NCI-H1092 treated with DMSO at 0.1 percent for 48 hours (cell line): ENCODE data around the gene SSC5D.

Experiments
- DNase-seq: peaks from one replicate; lab custom pipeline; 2025; lab: John Stamatoyannopoulos, UW

The SSC5D gene

DNA sequence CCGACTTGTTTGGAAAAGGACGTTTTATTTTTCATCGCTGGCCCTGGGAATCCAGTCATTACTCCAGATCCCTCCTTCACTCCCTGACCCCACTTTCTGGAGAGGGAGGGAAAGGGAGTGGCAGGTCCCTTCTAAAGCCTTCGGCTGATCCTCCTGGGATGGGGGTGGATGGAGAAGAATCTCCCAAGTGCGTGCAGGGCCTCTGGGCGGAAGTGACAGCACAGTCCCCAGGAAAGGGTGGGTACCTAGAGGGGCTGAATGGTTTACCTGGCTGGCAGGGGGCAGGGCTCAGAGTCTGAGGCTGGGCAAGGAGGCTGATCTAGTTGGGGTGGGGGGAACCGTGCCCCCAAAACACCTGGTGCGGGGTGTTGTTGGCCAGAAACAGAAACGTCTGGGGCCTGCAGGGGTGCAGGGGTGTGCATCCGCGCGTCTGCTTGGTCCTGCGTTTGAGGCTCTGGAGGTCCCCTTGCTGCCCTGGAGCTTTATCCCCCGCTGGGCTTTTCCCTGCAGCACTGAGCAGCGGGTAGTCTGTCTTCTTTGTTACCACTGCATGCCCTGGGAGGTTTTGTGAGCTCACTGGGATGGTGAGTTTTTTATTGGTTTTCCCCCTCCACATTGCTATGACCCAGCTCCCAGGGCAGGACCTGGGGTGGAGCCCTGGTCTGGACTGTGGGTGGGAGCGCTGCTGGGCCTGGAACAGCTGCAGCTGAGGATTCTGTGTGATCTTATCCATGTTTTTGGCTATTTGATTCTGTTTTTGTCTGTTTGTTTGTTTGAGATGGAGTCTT is 14.8 kb upstream of the SSC5D start:
- no peak for DNase-seq

- DNase-seq, result no peak
Measured at GRCh38 chr19:55474269-55475265, 13.7 kb upstream of the SSC5D start.

- DNase-seq, result peak; percentile 92
Measured at GRCh38 chr19:55476100-55476775, 12.0 kb upstream of the SSC5D start, which contains the start of gene ZNF628. Gene ZNF628, plus strand, starts transcription at chr19:55476617. Its CDS starts 3,294 bp downstream, at chr19:55479911.

DNA sequence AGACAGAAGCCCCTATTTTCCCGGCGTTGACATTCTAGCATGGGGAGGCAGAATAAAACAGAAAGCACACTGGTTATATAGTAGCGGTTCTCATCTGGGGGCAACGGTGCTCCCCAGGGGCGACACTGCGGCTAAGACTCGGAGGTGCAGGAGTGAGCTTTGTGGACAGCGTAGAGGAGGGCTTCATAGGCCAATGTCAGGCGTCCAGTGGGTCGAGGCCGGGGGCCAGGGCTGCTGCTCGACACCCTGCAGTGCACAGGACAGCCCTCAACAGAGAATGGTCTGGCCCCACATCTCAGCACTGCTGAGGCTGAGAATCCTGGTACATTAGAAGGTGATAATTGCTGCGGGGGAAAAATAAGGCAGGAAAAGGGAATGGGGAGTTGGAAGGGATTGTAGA is 10.3 kb upstream of the SSC5D start:
- no peak for DNase-seq

GRCh38 chr19:55478364-55478763 is 9.9 kb upstream of the SSC5D start:
- DNase-seq, result no peak

DNA sequence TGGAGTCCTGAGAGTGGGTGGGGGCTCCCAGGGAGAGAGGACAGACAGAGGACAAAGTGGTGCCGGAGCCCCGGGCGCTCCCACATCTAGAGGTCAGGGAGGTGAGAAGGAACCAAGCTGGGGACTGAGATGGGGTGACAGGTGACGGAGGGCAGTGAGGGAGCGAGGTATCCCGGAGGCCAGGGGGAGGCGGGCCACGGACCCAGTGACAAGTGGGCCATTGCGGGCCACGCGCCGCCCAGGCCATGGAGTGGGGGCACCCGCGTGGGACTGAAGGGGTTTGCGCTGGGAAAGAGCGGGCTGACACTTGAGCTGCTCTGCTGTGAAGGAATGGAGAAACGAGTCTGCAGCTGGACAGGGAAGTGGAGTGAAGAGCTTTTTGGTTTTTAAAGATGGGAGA is 9.2 kb upstream of the SSC5D start:
- no peak for DNase-seq

GRCh38 chr19:55479451-55480230 is 8.6 kb upstream of the SSC5D start:
- no peak for DNase-seq

- no peak for DNase-seq
Measured at GRCh38 chr19:55481148-55481793, 7.0 kb upstream of the SSC5D start.

- DNase-seq, result no peak
Measured at GRCh38 chr19:55481794-55482155, 6.5 kb upstream of the SSC5D start.

- no peak for DNase-seq
Measured at GRCh38 chr19:55482156-55482961, 5.9 kb upstream of the SSC5D start.

GRCh38 chr19:55482967-55483705 is 5.1 kb upstream of the SSC5D start:
- no peak for DNase-seq

- no peak for DNase-seq
Measured at GRCh38 chr19:55483706-55484592, 4.3 kb upstream of the SSC5D start.

DNA sequence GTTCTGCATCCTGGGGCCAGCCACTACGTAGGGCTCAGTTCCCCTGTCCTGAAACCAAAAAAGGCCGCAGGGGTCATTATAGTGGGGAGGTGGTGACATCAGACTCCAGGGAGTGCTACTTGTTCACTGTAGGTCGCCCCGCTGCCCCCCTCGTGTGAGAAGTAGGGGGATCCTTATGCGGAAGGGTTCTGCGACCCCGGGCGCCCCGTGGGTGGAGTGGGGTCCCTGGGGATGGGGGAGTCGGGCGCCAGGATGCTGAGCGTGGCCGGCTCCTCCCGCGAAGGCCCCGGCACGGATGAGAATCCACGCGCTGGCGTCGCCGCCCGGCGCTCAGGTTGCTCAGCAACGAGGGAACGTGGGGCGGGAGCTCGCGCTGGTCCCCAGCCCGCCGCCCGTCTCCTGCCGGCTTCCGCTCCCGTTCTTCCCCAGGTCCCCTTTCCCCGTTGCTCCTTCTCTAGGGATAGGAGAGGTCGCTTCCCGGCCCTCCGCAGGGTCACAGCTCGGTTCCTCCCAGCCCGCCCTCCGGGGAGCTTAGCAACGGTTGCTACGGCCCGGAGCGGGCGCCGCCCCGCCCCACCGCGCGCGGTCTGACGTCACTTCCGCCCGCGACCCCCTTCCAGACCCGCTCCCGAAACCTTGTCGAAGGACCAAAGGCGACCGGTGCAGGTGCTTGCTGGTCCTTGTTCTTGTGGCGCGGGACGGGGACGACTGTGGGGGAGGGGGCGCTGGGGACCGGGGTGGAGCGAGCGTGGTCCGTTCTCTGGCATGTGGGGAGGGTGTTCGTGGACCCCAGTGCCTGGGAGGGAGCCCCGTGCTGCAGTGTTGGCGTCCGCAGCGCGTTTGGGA is 3.4 kb upstream of the SSC5D start, which contains the start of gene NAT14:
NAT14 (plus strand) TSS at position 596 of the 846 bp plus-strand sequence. CDS start 521 bp downstream, outside the sequence.
- peak; percentile 50 for DNase-seq

DNA sequence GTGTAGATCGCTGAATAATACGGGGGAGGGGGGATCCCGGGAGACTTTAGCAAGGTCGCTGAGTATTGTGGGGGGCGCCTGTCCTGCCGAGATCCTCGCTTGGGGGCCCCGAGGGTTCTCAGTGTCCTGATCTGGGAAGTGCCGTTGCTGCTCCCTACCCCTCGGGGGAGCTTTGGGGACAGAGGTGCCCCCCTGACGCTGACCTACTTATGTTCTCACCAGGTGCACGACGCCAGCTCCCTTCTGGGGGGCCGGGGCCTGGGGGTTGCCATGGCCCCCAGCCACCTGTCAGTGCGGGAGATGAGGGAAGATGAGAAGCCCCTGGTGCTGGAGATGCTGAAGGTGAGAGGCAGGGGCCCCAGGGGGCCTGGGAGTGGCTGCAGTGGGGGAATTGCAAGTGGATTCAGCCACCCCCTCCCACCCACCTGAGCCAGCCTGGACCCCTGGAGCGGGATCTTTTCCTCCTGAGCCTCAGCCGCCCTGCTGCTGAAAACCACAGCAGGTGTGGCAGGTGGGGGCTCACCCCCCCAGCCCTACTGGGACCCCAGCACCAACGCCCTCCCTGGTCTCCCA is 2.7 kb upstream of the SSC5D start:
- no peak for DNase-seq

DNA sequence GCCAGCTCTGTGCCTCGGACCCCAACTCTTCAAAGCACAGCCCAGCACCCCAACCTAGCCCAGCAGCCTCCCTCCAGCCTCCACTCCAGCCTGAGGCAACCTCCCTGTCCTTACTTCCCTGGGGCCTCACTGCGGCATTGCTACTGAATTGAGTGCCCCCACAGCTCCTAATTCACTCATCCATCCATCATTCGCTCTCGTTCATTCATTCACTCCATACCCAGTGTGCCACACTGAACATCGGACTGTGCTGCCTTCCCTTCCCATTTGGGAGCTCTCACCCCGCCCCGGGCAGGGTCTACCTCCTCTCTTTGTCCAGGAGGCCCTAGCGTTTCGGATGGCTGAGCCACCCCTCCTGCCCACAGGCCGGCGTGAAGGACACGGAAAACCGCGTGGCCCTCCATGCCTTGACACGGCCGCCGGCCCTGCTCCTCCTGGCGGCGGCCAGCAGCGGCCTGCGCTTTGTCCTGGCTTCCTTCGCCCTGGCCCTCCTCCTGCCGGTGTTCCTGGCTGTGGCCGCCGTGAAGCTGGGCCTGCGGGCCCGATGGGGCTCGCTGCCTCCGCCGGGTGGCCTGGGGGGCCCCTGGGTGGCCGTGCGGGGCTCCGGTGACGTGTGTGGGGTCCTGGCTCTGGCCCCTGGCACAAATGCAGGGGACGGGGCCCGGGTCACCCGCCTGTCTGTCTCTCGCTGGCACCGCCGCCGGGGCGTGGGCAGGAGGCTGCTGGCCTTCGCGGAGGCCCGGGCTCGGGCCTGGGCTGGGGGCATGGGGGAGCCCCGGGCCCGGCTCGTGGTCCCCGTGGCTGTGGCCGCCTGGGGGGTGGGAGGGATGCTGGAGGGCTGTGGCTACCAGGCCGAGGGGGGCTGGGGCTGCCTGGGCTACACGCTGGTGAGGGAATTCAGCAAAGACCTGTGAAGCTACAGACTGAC is 1.9 kb upstream of the SSC5D start:
- no peak for DNase-seq
